Body of pancreas (tissue), 4 donors: ENCODE results near the gene CASR.

ENCODE experiments used
- CTCF ChIP-seq, 7 experiments: fragments of 450-650 bp in 4 of 7; fragments of 200-600 bp in 3 of 7; sonication (generic) in 3 of 7; IDR thresholded peaks; one replicate each; pipeline ENCODE4 v1.5.1; 2016 to 2019; ENCODE audit warnings: antibody characterized with exemption in 7 of 7
- POLR2A ChIP-seq, 3 donors: fragments of 450-650 bp; IDR thresholded peaks; one replicate each; pipeline ENCODE4 v1.6.1; 2016; ENCODE audit warnings: antibody characterized with exemption in 3 of 3, mild to moderate bottlenecking in 2 of 3

GRCh38 chr3:122146466-122146865 is 37.0 kb upstream of the CASR start:
- TF ChIP-seq CTCF (IDR thresholded peaks at IDR 0.05) = no peak
- TF ChIP-seq POLR2A (IDR thresholded peaks at IDR 0.05) = no peak
